Fibroblast of pulmonary artery (primary cell): ENCODE results near the gene FRAS1.
A peak's percentile ranks its signal among the peaks of the same experiment; 100 is the strongest.

Experiments
- DNase-seq: peaks from one replicate; pipeline ENCODE4 v3.0.0-alpha.2; 2010; ENCODE audit warnings: low read depth
- H3K4me3 ChIP-seq: replicated peaks from 2 replicates; pipeline ENCODE4 v1.5.1; 2011; ENCODE audit warnings: low read depth, mild to moderate bottlenecking, control low read depth, low read length, moderate library complexity
- CTCF ChIP-seq: IDR thresholded peaks from 2 replicates; pipeline ENCODE4 v1.5.1; 2011; ENCODE audit warnings: mild to moderate bottlenecking, control low read depth, low read length, inconsistent platforms; ENCODE audit errors: missing control alignments

The FRAS1 gene

DNA sequence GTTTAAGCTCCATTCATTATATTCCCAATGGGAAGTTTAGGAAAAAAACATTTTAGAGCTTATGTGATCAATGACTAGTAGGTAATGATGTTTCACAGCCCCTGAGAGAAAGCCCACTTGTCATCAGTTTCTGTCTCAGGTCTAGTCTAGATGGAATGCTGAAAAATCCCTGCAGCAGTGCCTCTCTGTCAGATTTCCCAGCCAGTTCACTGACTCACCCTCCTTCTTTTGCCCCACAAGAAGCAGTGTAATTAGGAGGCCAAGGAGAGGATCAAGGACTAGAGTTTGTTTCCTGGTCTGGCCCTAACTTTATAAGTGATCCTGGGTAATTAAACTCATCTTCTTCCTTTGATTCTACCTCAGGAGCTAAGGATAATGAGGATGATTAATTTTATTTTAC, 375.8 kb downstream of the FRAS1 start:
- peak; percentile 18 for DNase-seq
- no peak for TF ChIP-seq CTCF
- no peak overlapping the region for H3K4me3 ChIP-seq

- DNase-seq, result peak; percentile 12
- TF ChIP-seq CTCF, result no peak
- H3K4me3 ChIP-seq, result no peak overlapping the region
These were observed 380.5 kb downstream of the FRAS1 start for GRCh38 chr4:78437608-78438088.

- no peak for TF ChIP-seq CTCF
- H3K4me3 ChIP-seq, result no peak overlapping the region
- no peak for DNase-seq
These were observed 382.2 kb downstream of the FRAS1 start for GRCh38 chr4:78439328-78439727.

GRCh38 chr4:78441756-78442155, 384.6 kb downstream of the FRAS1 start:
- H3K4me3 ChIP-seq, result no peak overlapping the region
- no peak for TF ChIP-seq CTCF
- no peak for DNase-seq

DNA sequence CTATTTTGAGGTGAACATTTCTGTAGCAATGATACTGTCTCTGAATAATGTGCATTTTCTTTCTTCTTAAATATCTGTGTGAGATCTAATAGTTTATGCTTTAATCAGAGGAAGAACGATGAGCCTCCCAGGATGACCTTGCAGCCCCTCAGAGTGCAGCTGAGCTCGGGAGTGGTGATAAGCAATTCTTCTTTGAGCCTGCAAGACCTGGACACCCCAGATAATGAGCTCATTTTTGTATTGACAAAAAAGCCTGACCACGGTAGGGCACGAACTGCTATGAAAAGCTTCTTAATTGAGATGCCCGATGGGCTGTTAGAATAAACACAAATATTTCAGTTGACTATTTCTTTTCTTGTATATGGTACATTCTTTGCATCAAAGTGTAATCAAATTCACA, 389.5 kb downstream of the FRAS1 start:
- DNase-seq, result no peak
- no peak for TF ChIP-seq CTCF
- no peak overlapping the region for H3K4me3 ChIP-seq

DNA sequence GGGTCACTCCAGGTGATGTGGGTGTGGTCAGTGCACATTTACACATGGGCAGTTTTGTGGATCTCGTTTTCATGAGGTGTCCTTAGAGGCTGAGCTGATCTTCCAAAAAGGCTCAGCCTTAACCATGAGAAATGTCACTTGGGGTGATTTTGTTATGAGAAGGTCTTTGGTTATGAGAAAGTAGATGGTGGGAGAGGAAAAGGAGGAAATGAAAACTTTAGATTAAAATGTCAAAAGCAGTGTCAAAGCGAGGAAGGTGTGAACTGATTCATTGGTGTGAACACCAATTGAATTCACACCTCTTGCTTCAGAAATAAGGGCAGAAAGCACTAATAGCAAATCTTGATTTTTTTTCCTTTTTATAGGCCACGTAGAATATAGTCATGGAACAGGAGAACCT, 394.3 kb downstream of the FRAS1 start:
- no peak for TF ChIP-seq CTCF
- no peak overlapping the region for H3K4me3 ChIP-seq
- no peak for DNase-seq

DNA sequence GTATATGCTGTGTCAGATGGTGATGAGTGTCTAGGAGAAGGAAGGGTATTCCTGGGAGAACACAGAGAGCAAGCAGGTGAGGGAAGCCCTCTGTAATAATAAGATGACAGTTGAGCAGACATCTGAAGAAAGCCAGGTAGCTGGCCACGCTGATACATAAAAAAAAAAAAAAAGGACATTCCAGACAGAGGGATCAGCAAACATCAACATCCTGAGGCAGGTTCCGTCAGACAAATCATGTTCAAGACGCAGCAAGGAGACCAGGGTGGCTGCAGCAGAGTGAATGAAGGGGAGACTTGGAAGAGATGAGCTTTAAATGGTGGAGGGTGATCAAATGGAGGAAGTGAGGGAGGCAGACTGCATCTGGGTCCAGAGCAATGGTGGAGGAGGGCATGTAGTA, 396.9 kb downstream of the FRAS1 start:
- H3K4me3 ChIP-seq, result no peak overlapping the region
- no peak for DNase-seq
- no peak for TF ChIP-seq CTCF
